ENCODE results near the gene ELOVL2. TPM values are rescaled to one million over a fixed set of nuclear protein-coding genes. Genes with fewer than 3 reads are reported as not detected.

ELOVL2 gene
- total and polyA plus RNA-seq, 2 donors (not counting 1 experiment from before 2014, with no cell fraction given) = not detected

DNA sequence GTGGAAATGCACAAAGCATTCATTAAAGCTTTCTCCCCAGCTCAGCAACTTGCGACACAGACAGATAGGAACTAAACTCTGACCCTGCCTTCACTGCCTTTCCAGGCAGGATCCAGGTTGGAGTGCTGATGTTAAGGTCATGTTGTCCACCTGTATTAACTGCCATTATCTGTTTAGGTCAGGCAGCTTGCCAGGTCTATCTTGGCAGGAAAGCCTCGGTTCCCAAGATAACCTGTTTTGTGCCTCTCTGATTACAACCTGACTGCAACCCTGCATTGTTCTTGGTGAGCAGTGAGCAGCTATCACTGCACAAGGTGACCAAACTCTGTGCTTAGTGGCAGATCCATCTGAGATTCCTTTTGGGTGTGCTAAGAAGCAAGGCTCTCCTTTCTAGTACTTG is 23.2 kb upstream of the ELOVL2 start:
- WGBS (ENCODE audit: insufficient coverage) = 62% methylated on average over 1 of the region's 2 CpGs
- intact Hi-C loops (cut with micrococcal nuclease) = loop anchor here (5.0 kb wide), 1 partner anchor 265 kb away; no protein-coding TSS in a partner anchor
- TF ChIP-seq, protein P1, sequence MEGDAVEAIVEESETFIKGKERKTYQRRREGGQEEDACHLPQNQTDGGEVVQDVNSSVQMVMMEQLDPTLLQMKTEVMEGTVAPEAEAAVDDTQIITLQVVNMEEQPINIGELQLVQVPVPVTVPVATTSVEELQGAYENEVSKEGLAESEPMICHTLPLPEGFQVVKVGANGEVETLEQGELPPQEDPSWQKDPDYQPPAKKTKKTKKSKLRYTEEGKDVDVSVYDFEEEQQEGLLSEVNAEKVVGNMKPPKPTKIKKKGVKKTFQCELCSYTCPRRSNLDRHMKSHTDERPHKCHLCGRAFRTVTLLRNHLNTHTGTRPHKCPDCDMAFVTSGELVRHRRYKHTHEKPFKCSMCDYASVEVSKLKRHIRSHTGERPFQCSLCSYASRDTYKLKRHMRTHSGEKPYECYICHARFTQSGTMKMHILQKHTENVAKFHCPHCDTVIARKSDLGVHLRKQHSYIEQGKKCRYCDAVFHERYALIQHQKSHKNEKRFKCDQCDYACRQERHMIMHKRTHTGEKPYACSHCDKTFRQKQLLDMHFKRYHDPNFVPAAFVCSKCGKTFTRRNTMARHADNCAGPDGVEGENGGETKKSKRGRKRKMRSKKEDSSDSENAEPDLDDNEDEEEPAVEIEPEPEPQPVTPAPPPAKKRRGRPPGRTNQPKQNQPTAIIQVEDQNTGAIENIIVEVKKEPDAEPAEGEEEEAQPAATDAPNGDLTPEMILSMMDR (IDR thresholded peaks at IDR 0.05) = no peak
- no peak for TF ChIP-seq EZH2 (IDR thresholded peaks at IDR 0.05; ENCODE audit: borderline replicate concordance, insufficient read depth, low read depth, low read length, poor library complexity, severe bottlenecking)

DNA sequence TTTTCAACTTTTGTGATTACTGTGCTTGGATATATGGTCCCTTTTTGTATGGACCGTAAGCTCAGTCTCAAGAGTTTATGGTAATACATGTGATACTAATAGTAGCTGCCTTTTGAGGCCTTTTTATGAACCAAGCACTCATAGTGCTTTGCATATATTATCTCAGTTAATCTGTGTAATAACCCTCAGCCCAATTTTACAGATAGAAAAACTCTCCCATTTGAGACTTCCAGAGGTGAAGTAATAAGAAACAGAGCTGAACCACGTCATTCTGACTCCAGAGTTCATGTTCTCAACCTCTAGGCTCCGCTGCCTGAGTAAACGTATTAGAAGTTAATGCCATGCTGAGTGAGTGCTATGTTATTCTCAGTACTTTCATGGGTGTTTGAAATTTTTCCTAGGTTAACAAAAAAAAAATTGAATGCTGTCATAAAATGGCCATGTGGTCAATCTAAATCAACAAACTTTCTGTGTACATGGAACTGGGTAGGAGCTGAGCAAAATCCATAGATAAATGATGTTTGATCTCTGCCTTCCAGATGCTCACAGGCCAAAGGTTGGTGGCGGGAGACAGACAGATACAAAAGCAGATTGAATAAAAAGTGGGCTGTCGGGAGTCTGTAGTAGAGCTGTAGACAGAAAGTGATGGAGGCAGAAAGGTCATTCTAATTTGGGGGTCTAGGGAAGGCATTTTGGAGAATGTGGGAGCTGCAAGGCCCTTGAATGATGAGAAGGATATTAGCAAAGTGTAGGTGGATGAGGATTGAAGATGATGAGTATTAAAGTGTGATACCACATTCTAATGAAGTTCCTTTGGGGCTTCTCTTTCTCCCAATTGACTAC is 22.6 kb upstream of the ELOVL2 start:
- Histone ChIP-seq H3K4me3 (ENCODE audit: control extremely low read depth in 1 of 5, extremely low read depth in 1 of 5, insufficient read depth in 1 of 5, low read depth in 2 of 5, low read length in 4 of 5) (no peak overlapping the region), H3K9ac (ENCODE audit: low read length) (no peak overlapping the region), H3K4me1 (ENCODE audit: control insufficient read depth in 2 of 2, insufficient read depth in 2 of 2, low read length in 2 of 2) (no peaks in the 10 kb centered on the region), H4K20me1 (ENCODE audit: control insufficient read depth, insufficient read depth, low read length, poor library complexity, severe bottlenecking) (no peaks in the 10 kb centered on the region), H3K27me3 (replicated peaks in 1 of 4; ENCODE audit: control extremely low read depth in 1 of 4, control insufficient read depth in 3 of 4, insufficient read depth in 4 of 4, low read length in 3 of 4) (no peaks in the 10 kb centered on the region), H3K9me3 (ENCODE audit: control extremely low read depth in 1 of 3, control insufficient read depth in 2 of 3, insufficient read depth in 1 of 3, low read length in 2 of 3) (no peaks in the 10 kb centered on the region), H3K4me2 (replicated peaks; ENCODE audit: low read depth, low read length, poor library complexity, severe bottlenecking) (no peak overlapping the region), H3K79me2 (ENCODE audit: control insufficient read depth, insufficient read depth, low read length) (no peaks in the 10 kb centered on the region), H3K27ac (ENCODE audit: low read length in 2 of 2) (no peak overlapping the region), H2AFZ (ENCODE audit: insufficient read depth, low read depth, low read length, poor library complexity, severe bottlenecking) (no peak overlapping the region), H3K36me3 (replicated peaks in 1 of 2; ENCODE audit: control extremely low read depth in 1 of 2, control insufficient read depth in 1 of 2, extremely low read depth in 1 of 2, insufficient read depth in 2 of 2, low read length in 1 of 2) (no peaks in the 10 kb centered on the region)
- no peak for DNase-seq
- Mint-ChIP-seq H3K27me3 (peaks cover 9% of the 10 kb centered on the region), H3K4me1 (no peaks in the 10 kb centered on the region), H3K4me3 (no peak overlapping the region), H3K9me3 (ENCODE audit: insufficient read depth) (no peaks in the 10 kb centered on the region), H3K27ac (no peak overlapping the region)
- intact Hi-C loops (cut with micrococcal nuclease) = loop anchor here (5.0 kb wide), 1 partner anchor 264 kb away; no protein-coding TSS in a partner anchor
- CTCF ChIA-PET = interaction anchor here (0.6 to 4.8 kb wide), 7 partner anchors 10 to 590 kb away, joined by 3 to 32 read pairs (median 4); no protein-coding TSS in a partner anchor
- WGBS (ENCODE audit: insufficient coverage) = 92% methylated on average over 5 of the region's 6 CpGs
- TF ChIP-seq, protein P1 (IDR thresholded peaks at IDR 0.05) = no peak
- no peak for TF ChIP-seq EZH2 (IDR thresholded peaks at IDR 0.05; ENCODE audit: borderline replicate concordance, insufficient read depth, low read depth, low read length, poor library complexity, severe bottlenecking)
- POLR2A ChIA-PET = no interaction called here
- no peak for ATAC-seq (ENCODE audit: low read depth)

More for the DNA sequence above, 23.2 kb upstream of the ELOVL2 start:
- DNase-seq (no peak), ATAC-seq (ENCODE audit: low read depth) (no peak)
- H3K9ac ChIP-seq (ENCODE audit: low read length) = no peak overlapping the region
- no peaks in the 10 kb centered on the region for H3K79me2 ChIP-seq (ENCODE audit: control insufficient read depth, insufficient read depth, low read length)
- no peaks in the 10 kb centered on the region for H3K4me1 ChIP-seq (ENCODE audit: control insufficient read depth in 2 of 2, insufficient read depth in 2 of 2, low read length in 2 of 2)
- no peak overlapping the region for H3K4me2 ChIP-seq (replicated peaks; ENCODE audit: low read depth, low read length, poor library complexity, severe bottlenecking)
- Mint-ChIP-seq H3K9me3 (ENCODE audit: insufficient read depth) (no peaks in the 10 kb centered on the region), H3K4me3 (no peak overlapping the region), H3K27me3 (peaks cover 9% of the 10 kb centered on the region), H3K27ac (no peak overlapping the region), H3K4me1 (no peaks in the 10 kb centered on the region)
- no peaks in the 10 kb centered on the region for H3K9me3 ChIP-seq (ENCODE audit: control extremely low read depth in 1 of 3, control insufficient read depth in 2 of 3, insufficient read depth in 1 of 3, low read length in 2 of 3)
- no peak overlapping the region for H3K4me3 ChIP-seq (ENCODE audit: control extremely low read depth in 1 of 5, extremely low read depth in 1 of 5, insufficient read depth in 1 of 5, low read depth in 2 of 5, low read length in 4 of 5)
- H4K20me1 ChIP-seq (ENCODE audit: control insufficient read depth, insufficient read depth, low read length, poor library complexity, severe bottlenecking) = no peaks in the 10 kb centered on the region
- ChIA-PET CTCF (interaction anchor here (0.9 to 4.8 kb wide), 5 partner anchors 11 to 587 kb away, joined by 3 to 32 read pairs (median 6); no protein-coding TSS in a partner anchor), POLR2A (no interaction called here)
- H2AFZ ChIP-seq (ENCODE audit: insufficient read depth, low read depth, low read length, poor library complexity, severe bottlenecking) = no peak overlapping the region
- H3K27ac ChIP-seq (ENCODE audit: low read length in 2 of 2) = no peak overlapping the region
- H3K36me3 ChIP-seq (replicated peaks in 1 of 2; ENCODE audit: control extremely low read depth in 1 of 2, control insufficient read depth in 1 of 2, extremely low read depth in 1 of 2, insufficient read depth in 2 of 2, low read length in 1 of 2) = no peaks in the 10 kb centered on the region
- H3K27me3 ChIP-seq (replicated peaks in 1 of 4; ENCODE audit: control extremely low read depth in 1 of 4, control insufficient read depth in 3 of 4, insufficient read depth in 4 of 4, low read length in 3 of 4) = no peaks in the 10 kb centered on the region

Measured in B cell (primary cell).